ENCODE measurements around the gene TRAPPC3. TPM values are rescaled to one million over a fixed set of nuclear protein-coding genes. Genes with fewer than 3 reads are reported as not detected.

TRAPPC3 gene
- total and polyA plus RNA-seq, 9 of the 15 experiments (the other 6 are each of a cell fraction or from before 2014, with no cell fraction given) = 20.6 to 141 (median 112) TPM

DNA sequence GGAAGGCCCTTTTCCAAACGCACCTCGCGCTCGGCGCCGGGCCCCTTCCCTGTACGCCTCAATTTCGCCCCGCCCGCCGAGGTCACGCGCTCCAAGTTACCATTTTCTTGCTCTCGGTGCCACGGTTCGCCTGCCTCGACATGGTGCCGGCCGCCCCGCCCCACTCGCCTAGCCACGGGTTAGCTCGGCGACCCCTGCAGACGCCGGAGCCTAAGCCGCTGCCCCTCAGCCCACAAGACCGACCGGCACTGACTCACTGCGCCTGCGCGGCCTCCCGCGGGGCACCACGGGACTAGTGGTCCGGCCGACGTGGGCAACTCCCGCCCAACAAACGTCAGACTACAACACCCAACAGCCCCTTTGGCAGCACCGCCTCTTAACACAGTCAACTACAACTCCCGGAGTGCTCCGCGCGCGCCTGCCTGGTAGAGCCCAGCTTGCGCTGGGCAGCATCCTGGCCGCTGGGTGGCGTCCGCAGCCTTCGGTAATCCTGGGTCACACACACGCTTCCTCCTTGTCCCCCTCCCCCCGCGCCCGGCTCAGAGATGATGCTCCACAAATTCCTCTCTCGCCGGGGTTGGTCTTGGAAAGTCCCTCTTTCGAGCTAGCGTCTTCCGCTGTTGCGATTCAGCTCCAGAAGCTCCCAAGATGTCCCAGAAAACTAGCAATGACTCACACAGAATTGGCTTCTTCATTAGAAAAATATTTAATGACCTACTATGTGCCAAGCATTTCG is at the start of gene TRAPPC3 (continued):
- TF ChIP-seq PTRF (tag; IDR thresholded peaks at IDR 0.05) = no peak
- peak; percentile 88 for TF ChIP-seq GABPB1 (CRISPR knock-in tag; IDR thresholded peaks at IDR 0.05)
- TF ChIP-seq LCOR (CRISPR knock-in tag; IDR thresholded peaks at IDR 0.05) = peak; percentile 77
- TF ChIP-seq PHB2 (IDR thresholded peaks at IDR 0.05; ENCODE audit: low read depth) = no peak
- TF ChIP-seq, protein P1, sequence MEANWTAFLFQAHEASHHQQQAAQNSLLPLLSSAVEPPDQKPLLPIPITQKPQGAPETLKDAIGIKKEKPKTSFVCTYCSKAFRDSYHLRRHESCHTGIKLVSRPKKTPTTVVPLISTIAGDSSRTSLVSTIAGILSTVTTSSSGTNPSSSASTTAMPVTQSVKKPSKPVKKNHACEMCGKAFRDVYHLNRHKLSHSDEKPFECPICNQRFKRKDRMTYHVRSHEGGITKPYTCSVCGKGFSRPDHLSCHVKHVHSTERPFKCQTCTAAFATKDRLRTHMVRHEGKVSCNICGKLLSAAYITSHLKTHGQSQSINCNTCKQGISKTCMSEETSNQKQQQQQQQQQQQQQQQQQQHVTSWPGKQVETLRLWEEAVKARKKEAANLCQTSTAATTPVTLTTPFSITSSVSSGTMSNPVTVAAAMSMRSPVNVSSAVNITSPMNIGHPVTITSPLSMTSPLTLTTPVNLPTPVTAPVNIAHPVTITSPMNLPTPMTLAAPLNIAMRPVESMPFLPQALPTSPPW (CRISPR knock-in tag; IDR thresholded peaks at IDR 0.05) = peak; percentile 96
- TF ChIP-seq ARID1B (IDR thresholded peaks at IDR 0.05) = peak; percentile 22; the same call in 1 of the 2 replicates
- no peak for TF ChIP-seq TFAM (CRISPR knock-in tag; conservative IDR thresholded peaks at IDR 0.05)
- TF ChIP-seq ESRRA (IDR thresholded peaks at IDR 0.05; ENCODE audit: borderline replicate concordance, low read depth) = peak; percentile 74
- peak; percentile 95 for TF ChIP-seq ZNF766 (CRISPR knock-in tag; conservative IDR thresholded peaks at IDR 0.05)
- peak; percentile 69 for TF ChIP-seq L3MBTL2 (IDR thresholded peaks at IDR 0.05)
- no peak for TF ChIP-seq ZNF79 (CRISPR knock-in tag; IDR thresholded peaks at IDR 0.05; ENCODE audit: low read depth)
- TF ChIP-seq, protein P2, sequence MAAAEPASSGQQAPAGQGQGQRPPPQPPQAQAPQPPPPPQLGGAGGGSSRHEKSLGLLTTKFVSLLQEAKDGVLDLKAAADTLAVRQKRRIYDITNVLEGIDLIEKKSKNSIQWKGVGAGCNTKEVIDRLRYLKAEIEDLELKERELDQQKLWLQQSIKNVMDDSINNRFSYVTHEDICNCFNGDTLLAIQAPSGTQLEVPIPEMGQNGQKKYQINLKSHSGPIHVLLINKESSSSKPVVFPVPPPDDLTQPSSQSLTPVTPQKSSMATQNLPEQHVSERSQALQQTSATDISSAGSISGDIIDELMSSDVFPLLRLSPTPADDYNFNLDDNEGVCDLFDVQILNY (CRISPR knock-in tag; IDR thresholded peaks at IDR 0.05) = peak; percentile 93
- peak; percentile 99 for TF ChIP-seq HCFC1 (IDR thresholded peaks at IDR 0.05; ENCODE audit: low read depth, low read length)
- no peak for TF ChIP-seq ZNF436 (CRISPR knock-in tag; IDR thresholded peaks at IDR 0.05)
- peak; percentile 83; the same call in 1 of the 2 replicates for TF ChIP-seq GTF2F1 (IDR thresholded peaks at IDR 0.05; ENCODE audit: low read depth, low read length)
- peak; percentile 80 for TF ChIP-seq KDM5B (IDR thresholded peaks at IDR 0.05; ENCODE audit: insufficient replicate concordance, low read depth, low read length)
- 0 out of 4 replicates have a peak, but pooled peaks of 1 of the 2 experiments have one; percentile 33 for TF ChIP-seq KDM4B (IDR thresholded peaks at IDR 0.05; ENCODE audit: borderline replicate concordance in 2 of 2, low read depth in 1 of 2)
- TF ChIP-seq, protein P3, sequence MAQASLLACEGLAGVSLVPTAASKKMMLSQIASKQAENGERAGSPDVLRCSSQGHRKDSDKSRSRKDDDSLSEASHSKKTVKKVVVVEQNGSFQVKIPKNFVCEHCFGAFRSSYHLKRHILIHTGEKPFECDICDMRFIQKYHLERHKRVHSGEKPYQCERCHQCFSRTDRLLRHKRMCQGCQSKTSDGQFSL (CRISPR knock-in tag; IDR thresholded peaks at IDR 0.05) = peak; percentile 27; the same call in 1 of the 2 replicates
- TF ChIP-seq, protein P3 (tag; IDR thresholded peaks at IDR 0.05) = no peak
- peak; percentile 92 for TF ChIP-seq MEIS2 (IDR thresholded peaks at IDR 0.05; ENCODE audit: partially characterized antibody)
- peak; percentile 10; the same call in 1 of the 2 replicates for TF ChIP-seq SREBF1 (IDR thresholded peaks at IDR 0.05; ENCODE audit: borderline replicate concordance, low read depth, low read length)
- TF ChIP-seq, protein P4, sequence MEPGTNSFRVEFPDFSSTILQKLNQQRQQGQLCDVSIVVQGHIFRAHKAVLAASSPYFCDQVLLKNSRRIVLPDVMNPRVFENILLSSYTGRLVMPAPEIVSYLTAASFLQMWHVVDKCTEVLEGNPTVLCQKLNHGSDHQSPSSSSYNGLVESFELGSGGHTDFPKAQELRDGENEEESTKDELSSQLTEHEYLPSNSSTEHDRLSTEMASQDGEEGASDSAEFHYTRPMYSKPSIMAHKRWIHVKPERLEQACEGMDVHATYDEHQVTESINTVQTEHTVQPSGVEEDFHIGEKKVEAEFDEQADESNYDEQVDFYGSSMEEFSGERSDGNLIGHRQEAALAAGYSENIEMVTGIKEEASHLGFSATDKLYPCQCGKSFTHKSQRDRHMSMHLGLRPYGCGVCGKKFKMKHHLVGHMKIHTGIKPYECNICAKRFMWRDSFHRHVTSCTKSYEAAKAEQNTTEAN (CRISPR knock-in tag; IDR thresholded peaks at IDR 0.05) = no peak; the same call in 1 of the 2 replicates

Measured in K562 (cell line).